T follicular helper cell (primary cell): ENCODE data around the gene VEGFD.

ENCODE experiments used
- DNase-seq: peaks from one replicate; pipeline ENCODE4 v3.0.0-alpha.2; 2020; ENCODE audit warnings: low read depth

The VEGFD gene

DNA sequence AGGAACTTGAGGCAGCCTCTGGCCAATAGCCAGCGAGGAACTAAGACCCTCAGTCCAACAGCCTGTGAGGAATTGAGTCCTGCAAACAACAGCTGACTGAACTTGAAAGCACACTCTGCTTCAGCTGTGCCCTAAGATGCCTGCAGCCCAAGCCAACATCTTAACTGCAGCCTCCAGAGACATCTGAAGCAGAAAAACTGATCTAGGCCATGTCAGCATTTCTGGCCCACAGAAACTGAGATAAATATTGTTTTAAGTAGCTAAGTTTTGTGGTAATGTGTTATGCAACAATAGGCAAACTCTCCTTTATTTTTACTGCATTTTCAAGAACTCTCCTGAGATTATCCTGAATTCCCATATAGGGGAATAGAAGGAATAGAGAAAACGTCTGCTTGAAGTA is 24.5 kb downstream of the VEGFD start:
- DNase-seq: no peak

DNA sequence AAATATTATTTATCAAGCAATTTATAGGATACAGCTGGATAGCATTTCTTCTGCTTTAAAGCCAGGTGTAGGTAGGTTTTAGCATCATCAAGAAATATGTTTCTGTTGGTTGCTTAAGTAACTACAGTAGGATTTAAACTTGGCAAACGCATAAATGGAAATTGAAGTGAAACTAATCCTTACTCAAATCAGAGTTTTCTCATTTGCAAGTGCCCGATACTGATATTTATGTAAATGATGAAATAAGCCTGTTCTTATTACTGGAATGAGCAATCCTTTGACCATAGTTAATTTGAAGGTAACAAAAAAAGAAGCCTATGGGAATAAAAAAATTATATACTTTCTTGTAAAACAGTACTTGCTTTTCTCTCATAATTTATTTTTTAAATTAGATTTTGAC is 25.7 kb downstream of the VEGFD start:
- no peak for DNase-seq

DNA sequence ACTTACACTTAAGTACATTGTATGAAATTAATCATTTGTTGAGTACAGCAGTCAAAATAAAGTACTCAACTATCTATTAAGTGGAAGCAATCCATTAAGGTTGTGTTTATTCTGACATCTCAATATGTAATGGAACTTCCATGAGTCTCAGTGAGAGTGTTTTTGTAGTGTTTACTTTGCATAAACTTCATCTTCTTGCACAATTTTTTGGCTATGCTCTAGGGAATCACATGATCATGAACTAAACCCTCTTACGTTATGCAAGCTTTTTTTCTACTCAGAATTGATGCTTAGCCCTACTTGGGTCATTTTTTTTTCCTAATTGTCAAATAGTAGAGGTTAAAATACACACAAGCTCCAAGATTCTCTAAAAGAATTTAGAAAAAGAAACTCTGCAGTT is 27.8 kb downstream of the VEGFD start:
- no peak for DNase-seq

DNA sequence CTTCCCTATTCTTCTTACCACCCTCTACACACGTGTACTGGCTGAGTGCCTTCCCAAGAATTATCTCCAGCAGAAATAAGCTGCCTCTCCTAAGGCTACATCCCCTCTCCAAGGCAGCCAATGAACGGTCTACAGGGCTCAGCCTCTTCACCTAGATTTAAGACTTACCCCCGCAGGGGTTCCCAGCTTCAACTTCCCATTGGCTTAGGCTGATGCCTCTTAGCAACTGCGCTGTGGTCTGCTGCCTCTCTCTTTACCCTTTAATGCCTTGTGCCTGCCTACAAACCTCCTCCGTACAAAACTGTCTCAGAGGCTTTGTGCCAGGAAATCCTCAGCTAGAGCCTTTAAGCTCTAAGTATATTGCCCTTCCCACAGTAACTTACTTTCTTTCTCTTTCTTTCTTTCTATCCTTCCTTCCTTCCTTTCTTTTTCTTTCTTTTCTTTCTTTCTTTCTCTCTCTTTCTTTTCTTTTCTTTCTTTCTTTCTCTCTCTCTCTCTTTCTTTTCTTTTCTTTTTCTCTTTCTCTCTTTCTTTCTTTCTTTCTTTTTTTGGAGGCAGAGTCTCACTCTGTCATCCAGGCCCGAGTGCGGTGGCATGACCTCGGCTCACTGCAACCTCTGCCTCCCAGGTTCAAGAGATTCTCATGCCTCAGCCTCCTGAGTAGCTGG is 33.8 kb downstream of the VEGFD start:
- no peak for DNase-seq

DNA sequence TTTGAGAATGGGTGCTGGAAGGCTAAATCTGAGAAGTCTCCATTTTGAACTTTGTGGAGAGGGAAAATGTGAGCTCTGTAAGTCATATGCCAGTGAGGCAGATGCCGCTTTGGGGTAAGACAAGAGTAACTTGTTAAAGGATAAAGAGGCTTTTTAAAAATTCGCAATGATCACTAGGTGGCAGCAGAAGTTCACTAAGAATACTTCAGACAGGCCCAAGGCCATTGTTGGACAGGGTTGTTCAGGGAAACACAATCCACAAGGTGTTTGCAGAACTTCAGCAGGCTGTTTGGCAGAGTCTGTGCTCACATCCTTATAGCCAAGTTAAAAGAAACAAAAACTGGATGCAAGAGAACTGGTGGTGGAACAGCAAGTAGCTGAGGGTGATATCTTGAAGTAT is 35.2 kb downstream of the VEGFD start:
- no peak for DNase-seq

DNA sequence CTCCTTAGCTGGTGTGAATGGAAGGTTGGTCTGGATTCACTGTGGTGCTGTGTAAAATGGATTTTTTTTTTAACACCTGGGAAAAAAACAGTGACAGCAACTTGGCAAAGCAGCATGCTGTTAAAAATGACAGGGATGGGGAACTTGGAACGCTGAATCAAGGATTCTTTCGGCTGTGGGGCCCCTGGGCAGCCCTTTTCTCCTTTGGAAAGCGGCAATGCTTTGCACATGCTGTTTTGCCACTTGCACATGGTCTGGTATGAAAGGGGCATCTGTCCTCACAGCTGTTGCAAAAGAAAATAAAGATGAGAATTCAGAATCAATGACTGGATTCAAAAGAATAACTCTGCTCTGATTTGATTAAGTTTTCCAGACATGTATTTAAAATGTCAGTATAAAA is 38.2 kb downstream of the VEGFD start:
- no peak for DNase-seq

DNA sequence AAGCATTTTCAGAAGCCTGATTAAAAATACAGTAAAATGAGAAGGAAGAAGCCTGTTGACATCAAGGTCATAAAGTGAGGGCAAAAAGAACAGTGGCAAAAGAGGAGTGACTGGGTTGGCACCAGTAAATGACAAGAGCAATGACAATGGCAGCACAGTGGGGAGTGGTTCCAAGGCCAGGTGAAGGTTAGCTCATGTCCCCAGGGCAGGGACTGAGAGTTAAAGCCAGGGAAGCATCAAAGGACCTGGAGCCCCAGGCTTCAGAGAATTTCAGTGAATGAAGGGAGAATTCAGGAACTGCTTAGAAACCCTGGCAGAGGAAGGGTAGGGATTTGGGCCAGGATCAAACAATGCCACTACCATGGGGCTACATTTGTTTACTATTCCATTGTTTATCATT is 40.1 kb downstream of the VEGFD start:
- DNase-seq: no peak

DNA sequence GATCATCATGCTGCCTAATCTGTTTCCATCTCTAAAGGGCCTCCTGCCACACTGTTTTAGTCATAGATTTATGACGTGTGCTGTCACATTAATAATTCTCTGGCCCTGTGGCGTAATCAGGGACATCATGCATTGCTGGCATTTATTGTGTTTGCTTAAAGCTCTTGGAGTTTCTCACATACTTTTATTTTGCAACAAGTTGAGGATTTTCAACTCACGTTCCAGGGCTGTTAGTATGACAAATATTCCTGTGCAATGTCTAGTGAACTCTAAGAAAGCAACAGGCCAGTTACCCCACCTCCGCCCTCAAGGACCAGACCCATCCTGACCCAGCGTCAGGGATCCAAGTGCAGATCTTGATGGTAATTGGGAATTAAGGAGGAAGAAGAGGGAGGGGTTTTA is 41.1 kb downstream of the VEGFD start:
- DNase-seq: no peak

DNA sequence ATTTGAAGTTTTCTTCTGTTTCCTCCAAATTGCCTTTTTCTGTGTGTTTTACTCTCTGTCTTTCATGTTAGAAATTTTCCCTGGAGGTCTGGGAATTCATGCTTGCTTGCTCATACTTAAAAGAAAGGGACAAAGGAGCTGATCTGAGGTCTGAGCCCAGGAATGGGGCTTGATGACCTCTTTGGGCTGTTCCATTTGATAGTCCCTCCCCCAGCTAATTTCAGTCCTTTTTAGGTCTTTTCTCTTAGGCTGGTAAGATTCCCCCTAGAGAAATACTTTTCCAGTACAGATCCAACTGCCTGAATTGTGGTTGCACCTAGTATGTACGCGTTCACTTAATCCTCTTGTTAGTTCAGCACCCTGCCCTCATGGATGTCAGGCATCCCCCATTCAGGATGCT is 43.3 kb downstream of the VEGFD start:
- no peak for DNase-seq

DNA sequence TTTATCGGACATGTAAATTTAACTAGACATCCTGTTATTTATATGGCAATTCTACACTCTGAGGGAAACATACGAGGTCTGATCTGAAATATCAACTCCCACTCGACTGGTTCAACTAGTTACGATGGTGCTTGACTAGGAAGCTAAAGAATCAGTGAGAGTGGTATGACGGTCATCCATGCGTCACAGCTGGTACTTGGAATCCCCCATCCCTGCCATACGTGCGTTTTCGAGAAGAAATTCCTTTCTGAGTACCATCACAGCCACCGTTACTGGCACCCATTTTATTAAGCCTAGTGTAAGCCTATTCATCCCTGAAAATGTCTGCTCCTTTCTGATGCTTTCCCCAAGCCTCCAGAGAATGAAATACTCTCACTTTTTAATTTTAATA is 48.2 kb downstream of the VEGFD start:
- DNase-seq: peak; percentile 41

DNA sequence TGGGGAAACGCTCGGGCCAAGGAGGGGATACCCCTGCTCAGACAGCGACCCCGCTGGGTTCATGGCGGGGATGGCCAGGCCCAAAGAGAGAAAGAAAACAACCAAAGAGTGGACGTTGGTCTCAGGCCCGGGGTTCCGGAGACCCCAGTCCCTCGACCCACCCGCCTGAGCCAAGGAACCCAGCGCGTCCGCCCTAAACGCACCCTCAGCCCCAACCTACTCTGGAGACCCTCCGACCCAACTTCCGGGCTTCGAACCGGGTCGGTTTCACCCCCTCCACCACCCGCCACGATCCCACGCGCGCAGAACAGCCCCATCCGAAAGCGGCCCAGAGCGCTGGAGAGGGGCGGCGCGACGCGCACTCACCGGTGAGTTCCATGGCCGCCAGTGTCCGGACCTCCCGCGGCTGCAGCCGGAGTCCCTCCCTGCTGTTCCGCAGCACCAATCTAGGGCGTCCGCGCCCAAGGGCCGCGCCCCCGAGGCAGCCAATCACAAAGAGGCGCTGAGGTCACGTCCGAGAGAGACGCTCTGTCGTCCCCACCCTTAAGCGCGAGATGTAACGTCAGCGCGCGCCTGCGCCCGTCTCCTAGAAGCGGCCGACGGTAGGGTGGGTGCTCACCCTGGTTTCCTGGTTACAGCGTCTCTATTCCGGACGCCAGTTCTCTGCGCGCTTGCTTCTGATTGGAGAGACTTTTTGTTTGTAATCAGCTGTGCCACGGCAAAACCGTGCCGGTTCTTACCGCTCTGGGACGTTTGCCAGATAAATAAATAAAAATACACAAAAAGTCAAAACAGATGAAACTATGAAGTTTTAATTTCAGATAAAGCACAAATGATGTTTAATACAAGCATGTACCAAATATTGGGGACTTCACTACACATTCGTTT is 48.8 kb downstream of the VEGFD start, which contains the start of gene PIGA:
Gene PIGA, minus strand, starts transcription at position 389 of the 888 bp plus-strand sequence. CDS start 3,593 bp downstream, outside the sequence.
- peak; percentile 87 for DNase-seq

DNA sequence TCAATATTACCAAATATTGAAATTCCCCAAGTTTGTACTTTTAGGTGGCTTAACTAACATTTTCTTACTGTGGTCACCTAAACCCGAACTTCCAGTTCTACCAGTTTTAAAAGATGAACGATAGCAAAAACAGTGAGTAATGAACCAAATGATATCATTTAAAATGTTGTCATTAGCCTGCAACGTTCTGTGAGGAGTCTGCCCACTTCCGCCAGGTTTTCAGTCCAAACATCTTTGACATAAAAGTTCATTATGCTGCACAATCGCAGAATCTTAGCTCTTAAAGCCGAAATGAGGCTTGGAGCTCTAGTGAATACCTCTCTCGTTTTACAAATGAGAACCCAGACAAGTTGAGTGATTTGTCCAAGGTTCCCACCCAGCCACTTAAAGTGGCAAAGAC is 49.7 kb downstream of the VEGFD start:
- DNase-seq: peak; percentile 0

DNA sequence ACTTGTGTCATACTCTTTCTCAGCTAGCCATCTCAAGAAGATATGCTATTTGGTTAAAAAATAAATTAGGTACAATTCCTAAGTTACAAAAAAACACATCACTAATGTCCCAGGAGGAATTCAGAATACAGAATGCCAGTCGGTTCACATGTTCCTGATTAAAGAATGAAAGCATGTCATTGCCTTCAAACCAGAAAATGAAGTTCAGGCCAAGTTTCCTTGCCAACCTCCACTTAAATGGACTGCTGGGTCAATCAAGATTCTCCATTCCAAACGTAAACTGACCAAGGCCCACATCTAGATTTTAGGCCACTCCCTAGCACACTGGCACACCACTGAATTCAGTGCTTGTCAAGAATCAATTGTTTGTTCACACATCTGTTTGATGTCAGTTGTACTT is 55.4 kb downstream of the VEGFD start:
- DNase-seq: no peak

DNA sequence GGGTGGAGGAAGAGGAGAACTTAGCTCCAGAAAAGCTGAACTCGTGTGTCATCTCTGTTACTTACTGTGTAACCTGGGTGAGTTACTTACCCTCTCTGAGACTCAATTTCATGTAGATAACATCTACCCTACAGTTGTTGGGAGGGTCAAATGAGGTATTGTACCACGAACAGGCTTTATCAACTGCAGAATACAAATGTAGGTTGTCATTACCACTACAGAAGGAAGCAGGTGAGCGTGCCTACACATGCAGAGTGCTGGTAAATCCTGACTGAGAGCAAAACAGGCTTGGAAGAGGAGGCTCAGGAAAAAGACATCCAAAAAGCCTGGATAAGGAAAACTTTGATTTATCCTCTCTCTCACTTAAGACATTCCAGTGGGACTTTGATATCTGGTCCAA is 56.1 kb downstream of the VEGFD start:
- no peak for DNase-seq

DNA sequence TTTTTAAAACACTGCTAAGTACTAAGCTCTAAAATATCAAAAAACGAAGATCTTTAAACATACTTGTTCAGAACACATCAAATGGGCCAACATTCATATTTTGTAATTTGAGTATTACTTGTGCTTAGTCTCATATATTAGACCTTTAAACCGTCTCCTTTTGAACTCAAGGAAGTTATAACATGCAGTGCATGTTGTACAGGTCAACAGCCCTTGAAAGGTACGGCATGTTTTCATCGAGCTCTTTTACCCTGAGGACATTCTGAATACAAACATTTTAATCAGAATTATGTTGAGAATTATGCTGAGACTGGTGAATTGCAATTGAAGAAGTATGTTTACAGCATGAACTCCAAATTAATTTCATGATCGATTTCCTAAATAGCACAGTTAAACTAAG is 61.7 kb downstream of the VEGFD start:
- DNase-seq: no peak

DNA sequence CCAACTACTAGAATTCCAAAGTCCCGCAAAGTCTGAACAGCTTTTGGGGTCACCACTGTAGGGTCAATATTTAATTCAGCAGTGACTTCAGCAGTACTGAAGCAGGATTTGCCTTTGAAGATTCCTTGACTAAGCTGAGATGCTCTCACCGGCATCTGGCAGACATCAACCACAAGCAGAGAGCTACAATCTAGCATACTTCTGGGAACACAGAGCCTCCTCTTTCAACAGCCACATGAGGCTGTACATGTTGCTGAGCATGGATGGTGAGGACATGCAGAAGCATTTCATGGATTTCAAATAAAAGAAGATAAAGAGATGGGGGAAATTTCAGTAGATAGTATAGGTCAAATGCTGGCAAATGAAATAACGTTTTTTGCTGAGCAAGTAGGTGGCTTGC is 62.1 kb downstream of the VEGFD start:
- no peak for DNase-seq

DNA sequence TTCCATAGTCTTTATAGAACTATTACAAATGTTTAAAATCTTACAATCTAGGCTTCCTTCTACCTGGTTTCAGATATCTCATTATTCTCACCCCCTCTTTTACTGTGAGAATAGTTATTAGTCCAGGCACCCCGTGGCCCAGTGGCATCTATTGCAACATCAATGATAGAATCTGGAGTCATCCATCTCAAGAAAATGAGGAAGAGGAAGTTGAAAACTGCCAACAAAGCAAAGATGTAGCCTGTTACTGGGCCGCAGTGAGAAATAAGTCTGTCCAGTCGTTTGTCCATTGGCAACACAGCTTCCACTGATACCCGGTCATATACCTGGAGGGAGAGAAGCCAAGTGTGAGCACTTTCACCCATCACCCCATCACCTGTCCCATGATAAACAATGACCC is 62.8 kb downstream of the VEGFD start:
- no peak for DNase-seq

DNA sequence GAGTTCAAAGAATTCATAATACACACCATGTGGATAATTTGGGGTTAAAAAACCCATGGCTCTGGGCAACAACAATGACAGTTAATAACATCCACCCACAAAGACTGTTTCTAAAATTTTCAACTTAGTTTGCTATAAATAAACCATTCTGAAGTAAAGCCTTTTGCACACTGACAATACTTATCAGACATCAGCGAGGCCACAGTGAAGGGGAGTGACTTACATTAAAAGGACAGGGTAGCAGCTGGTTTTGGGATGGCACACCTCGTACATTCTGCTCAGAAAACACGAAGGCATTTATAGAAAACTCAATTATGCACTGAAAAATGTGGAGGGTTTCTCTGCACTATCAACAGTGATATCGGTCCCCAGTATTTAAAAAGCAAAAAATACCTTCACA is 63.9 kb downstream of the VEGFD start:
- DNase-seq: no peak

DNA sequence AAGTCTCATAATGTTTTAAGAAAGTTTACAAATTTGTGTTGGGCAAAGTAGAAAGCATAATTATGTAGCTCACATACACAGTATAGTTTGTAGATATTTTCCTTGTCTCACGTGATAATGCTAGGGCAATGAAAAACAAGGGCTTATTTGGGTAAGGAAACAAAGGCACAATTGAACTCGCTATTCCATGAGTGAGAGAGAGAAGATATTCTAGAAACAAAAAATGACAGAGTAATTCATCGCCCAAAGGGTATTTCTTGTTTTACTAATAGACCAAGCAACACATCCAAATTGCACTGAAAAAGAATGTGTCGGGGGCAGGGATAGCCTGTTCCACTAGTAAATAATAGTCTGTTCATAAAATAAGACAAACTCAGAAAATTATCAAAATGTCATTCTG is 65.1 kb downstream of the VEGFD start:
- no peak for DNase-seq

DNA sequence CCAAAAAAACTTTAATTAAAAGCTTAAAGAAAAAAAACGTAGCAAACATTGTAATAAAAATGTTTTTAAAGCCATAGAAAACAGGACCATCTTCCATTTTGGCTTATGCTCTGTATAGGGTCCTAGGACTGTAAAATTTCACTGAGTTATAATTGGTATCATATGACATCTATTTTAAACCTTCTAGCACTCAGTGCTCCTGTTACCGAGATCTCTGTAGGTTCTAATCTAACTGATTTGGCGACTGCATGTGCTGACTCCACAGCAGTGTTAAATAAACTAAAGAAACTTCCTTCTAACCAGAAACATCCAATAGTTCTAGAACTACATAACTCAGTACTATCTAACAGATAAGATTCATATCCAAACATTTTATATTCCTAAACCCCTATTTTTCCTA is 68.7 kb downstream of the VEGFD start, which contains the start of gene ASB11:
Gene ASB11, minus strand, starts transcription at position 132 of the 400 bp plus-strand sequence. Its CDS starts 35 bp downstream, at position 97.
- no peak for DNase-seq

DNA sequence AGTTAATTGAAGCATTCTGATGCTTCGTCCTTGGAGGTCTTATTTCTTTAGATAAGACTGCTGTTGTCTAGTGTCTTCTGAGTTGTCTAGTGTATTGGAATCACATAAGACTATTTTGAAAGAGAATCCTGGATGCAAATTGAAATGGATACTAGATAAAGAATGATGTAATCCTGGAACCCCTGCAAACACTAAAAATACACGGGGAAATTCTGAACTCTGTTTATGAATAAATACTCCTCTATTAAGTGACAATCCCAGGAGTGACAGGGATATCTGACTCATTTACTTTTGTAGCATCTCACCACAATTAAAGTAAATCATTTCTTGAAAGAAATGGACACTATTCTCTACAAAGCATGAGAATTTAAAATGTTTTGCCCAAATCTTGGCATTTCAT is 69.7 kb downstream of the VEGFD start:
- no peak for DNase-seq

DNA sequence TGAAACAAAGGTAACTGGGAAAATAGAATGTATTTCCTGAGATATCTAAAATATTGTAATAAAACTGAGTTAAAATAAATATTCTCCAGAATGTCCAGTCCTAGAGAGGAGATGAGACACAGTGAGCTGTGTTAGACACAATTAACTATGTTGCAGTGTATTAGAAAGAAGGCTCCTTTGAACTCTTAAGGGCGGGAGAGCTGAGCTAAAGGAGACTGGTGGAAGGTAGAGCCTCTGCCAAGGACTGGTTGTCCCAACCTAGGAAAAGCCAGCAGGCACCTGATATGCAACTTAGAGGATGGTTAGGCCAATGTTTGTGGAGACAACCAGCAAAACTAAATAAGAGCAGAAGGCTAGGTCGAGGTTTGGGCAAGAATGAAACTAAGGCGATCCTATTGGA is 73.1 kb downstream of the VEGFD start:
- DNase-seq: no peak

DNA sequence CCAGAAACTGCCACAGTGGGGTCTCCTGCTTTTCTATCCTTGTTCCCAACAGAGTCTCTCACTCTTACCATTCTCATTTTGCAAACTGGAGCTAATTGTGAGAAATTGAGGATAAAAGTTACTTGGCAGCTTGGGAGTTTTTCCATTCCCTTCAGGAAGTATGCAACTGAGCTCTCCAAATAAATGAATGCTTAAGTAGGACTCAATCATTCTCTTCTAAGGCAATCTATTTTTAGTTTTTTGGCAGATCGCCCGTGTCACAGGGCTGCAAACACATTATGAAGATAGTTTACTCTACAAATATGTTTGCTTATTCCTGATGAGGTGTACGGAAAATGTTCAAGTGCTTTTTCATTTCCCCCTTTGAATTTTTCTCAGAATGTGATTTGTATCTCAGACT is 74.1 kb downstream of the VEGFD start:
- DNase-seq: no peak
